ENCODE results near the gene KIF5B. TPM values are rescaled to one million over a fixed set of nuclear protein-coding genes. Genes with fewer than 3 reads are reported as not detected.

Gene KIF5B
- total RNA-seq, 1 experiment from 2014 or later: 70.5 TPM

DNA sequence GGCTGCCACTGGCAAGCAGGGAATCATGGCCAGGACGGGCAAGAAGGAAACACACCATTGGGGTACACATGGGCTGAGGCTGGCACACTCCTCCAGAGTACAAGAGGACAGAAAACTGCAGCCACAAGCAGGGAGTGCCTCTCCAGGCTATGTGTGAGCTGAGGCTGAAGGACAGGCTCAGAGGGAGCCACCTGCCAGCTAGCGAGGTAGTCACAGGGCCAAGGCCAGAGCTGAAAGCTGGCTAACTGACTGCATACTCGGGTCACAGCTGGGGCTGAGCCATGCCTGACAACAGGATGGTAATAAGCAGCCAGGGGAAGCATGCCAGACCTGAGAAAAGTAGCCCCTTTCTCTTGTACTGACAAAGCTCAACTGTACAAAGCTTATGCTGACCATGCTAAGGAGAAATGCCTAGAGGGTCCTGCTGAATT is 52.0 kb downstream of the KIF5B start:
- TF ChIP-seq, protein P1, sequence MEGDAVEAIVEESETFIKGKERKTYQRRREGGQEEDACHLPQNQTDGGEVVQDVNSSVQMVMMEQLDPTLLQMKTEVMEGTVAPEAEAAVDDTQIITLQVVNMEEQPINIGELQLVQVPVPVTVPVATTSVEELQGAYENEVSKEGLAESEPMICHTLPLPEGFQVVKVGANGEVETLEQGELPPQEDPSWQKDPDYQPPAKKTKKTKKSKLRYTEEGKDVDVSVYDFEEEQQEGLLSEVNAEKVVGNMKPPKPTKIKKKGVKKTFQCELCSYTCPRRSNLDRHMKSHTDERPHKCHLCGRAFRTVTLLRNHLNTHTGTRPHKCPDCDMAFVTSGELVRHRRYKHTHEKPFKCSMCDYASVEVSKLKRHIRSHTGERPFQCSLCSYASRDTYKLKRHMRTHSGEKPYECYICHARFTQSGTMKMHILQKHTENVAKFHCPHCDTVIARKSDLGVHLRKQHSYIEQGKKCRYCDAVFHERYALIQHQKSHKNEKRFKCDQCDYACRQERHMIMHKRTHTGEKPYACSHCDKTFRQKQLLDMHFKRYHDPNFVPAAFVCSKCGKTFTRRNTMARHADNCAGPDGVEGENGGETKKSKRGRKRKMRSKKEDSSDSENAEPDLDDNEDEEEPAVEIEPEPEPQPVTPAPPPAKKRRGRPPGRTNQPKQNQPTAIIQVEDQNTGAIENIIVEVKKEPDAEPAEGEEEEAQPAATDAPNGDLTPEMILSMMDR (conservative IDR thresholded peaks at IDR 0.05): no peak
- no peaks in the 10 kb centered on the region for H3K79me2 ChIP-seq (ENCODE audit: insufficient read depth, low read length)
- H2BK12ac ChIP-seq (ENCODE audit: insufficient read length, low read depth, low read length): no peak overlapping the region
- no peak overlapping the region for H3K9ac ChIP-seq (ENCODE audit: extremely low read depth, insufficient read length, low read length)
- no peaks in the 10 kb centered on the region for H3K27me3 Mint-ChIP-seq (ENCODE audit: low read depth)
- H2BK5ac ChIP-seq (ENCODE audit: insufficient read length, low read length): no peak overlapping the region
- peak overlapping the region; percentile 34 for H3K18ac ChIP-seq (ENCODE audit: insufficient read length, low read depth, low read length)
- no peaks in the 10 kb centered on the region for H3K9me3 Mint-ChIP-seq
- H3K4me1 Mint-ChIP-seq: peaks cover 37 to 42% of the 10 kb centered on the region in 2 experiments
- WGBS (ENCODE audit: extremely low coverage, insufficient read length, low lambda C conversion rate): no CpG with 5 or more reads among the region's 3 CpGs
- H2BK15ac ChIP-seq (ENCODE audit: low read depth, low read length): no peak overlapping the region
- no peak overlapping the region for H3K4me3 Mint-ChIP-seq
- no peak overlapping the region for H3K23ac ChIP-seq (ENCODE audit: insufficient read length, low read depth, low read length)
- no peak overlapping the region for H2AFZ ChIP-seq (ENCODE audit: low read length)
- peak; percentile 66 for DNase-seq
- H3K36me3 Mint-ChIP-seq (ENCODE audit: insufficient read depth in 1 of 3, low read depth in 3 of 3): peaks cover 9 to 18% (median 10%) of the 10 kb centered on the region in 3 experiments
- H4K91ac ChIP-seq (ENCODE audit: insufficient read length, low read depth, low read length): no peak overlapping the region
- H3K9me3 ChIP-seq (ENCODE audit: control insufficient read depth, low read depth, low read length): no peaks in the 10 kb centered on the region
- no peak overlapping the region for H3K56ac ChIP-seq (ENCODE audit: insufficient read length, low read depth, low read length)
- peak overlapping the region; percentile 21 for H3K27ac ChIP-seq (ENCODE audit: insufficient read length, low read depth, low read length)
- H3K27me3 ChIP-seq (ENCODE audit: insufficient read depth, low read length): no peaks in the 10 kb centered on the region
- H2AK5ac ChIP-seq (ENCODE audit: insufficient read length, low read length): no peak overlapping the region
- H3K4me2 ChIP-seq (ENCODE audit: insufficient read depth, insufficient read length, low read length): no peak overlapping the region
- no peak overlapping the region for H3T11ph ChIP-seq (ENCODE audit: low read length)
- no peaks in the 10 kb centered on the region for H3K79me1 ChIP-seq (ENCODE audit: insufficient read depth, low read depth, low read length, poor library complexity, severe bottlenecking)
- peaks cover 5% of the 10 kb centered on the region; the same call in 1 of the 2 replicates for H3K4me1 ChIP-seq (ENCODE audit: insufficient read depth, low read length)
- no peak overlapping the region for H2BK20ac ChIP-seq (ENCODE audit: low read depth, low read length, poor library complexity, severe bottlenecking)
- H3K27ac Mint-ChIP-seq: peak overlapping the region in 2 of 3 experiments; percentile 84 to 92; a peak in 5 of 7 replicates
- H3K14ac ChIP-seq (ENCODE audit: insufficient read depth, low read length): 0 out of 2 replicates have a peak overlapping the region, but pooled peaks have one; percentile 38
- no peak overlapping the region for H3K4ac ChIP-seq (ENCODE audit: low read depth, low read length)
- H4K8ac ChIP-seq (replicated peaks; ENCODE audit: insufficient read length, low read depth, low read length): no peak overlapping the region
- no peak overlapping the region for H4K5ac ChIP-seq (ENCODE audit: insufficient read length, low read depth, low read length)
- no peaks in the 10 kb centered on the region for H3K23me2 ChIP-seq (ENCODE audit: insufficient read length, low read depth, low read length, poor library complexity, severe bottlenecking)
- H2BK120ac ChIP-seq (ENCODE audit: low read depth, low read length, poor library complexity, severe bottlenecking): no peak overlapping the region
- no peaks in the 10 kb centered on the region for H4K20me1 ChIP-seq (ENCODE audit: control insufficient read depth, insufficient read depth, insufficient read length)

Data from H9 (cell line).